ENCODE data around the gene SWAP70.
"Not testable (repeated sequence)": the region's sequence is repeated elsewhere in the genome, so short reads cannot be mapped to it uniquely, and the experiment has no call there.

The SWAP70 gene

GRCh38 chr11:9619971-9620370 lies 43.9 kb upstream of the SWAP70 start:
- H4K20me1 ChIP-seq (ENCODE audit: insufficient read depth, low read length, poor library complexity, severe bottlenecking): no peaks in the 10 kb centered on the region
- peaks cover 2% of the 10 kb centered on the region for H3K4me1 ChIP-seq (ENCODE audit: insufficient read depth, low read length, poor library complexity, severe bottlenecking)
- H2AFZ ChIP-seq (ENCODE audit: low read length): no peak overlapping the region
- no peaks in the 10 kb centered on the region for H3K9me2 ChIP-seq (replicated peaks; ENCODE audit: low read depth, low read length)
- no peak overlapping the region for H3K4me2 ChIP-seq (ENCODE audit: low read depth, low read length, poor library complexity, severe bottlenecking)
- no peak overlapping the region for H3K4me3 ChIP-seq (ENCODE audit: low read length, poor library complexity, severe bottlenecking)
- no peaks in the 10 kb centered on the region for H3F3A ChIP-seq (ENCODE audit: low read depth)
- H3K27me3 ChIP-seq (ENCODE audit: insufficient read depth, low read length, poor library complexity, severe bottlenecking): no peaks in the 10 kb centered on the region
- no peaks in the 10 kb centered on the region for H3K36me3 ChIP-seq (ENCODE audit: insufficient read depth, low read length)
- no peak for TF ChIP-seq EZH2phosphoT487 (IDR thresholded peaks at IDR 0.05; ENCODE audit: borderline replicate concordance)
- TF ChIP-seq, protein P1, sequence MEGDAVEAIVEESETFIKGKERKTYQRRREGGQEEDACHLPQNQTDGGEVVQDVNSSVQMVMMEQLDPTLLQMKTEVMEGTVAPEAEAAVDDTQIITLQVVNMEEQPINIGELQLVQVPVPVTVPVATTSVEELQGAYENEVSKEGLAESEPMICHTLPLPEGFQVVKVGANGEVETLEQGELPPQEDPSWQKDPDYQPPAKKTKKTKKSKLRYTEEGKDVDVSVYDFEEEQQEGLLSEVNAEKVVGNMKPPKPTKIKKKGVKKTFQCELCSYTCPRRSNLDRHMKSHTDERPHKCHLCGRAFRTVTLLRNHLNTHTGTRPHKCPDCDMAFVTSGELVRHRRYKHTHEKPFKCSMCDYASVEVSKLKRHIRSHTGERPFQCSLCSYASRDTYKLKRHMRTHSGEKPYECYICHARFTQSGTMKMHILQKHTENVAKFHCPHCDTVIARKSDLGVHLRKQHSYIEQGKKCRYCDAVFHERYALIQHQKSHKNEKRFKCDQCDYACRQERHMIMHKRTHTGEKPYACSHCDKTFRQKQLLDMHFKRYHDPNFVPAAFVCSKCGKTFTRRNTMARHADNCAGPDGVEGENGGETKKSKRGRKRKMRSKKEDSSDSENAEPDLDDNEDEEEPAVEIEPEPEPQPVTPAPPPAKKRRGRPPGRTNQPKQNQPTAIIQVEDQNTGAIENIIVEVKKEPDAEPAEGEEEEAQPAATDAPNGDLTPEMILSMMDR (conservative IDR thresholded peaks at IDR 0.05; ENCODE audit: low read length): no peak
- no peaks in the 10 kb centered on the region for H3K79me2 ChIP-seq (ENCODE audit: insufficient read depth, low read length)
- H3K9ac ChIP-seq (ENCODE audit: low read depth, low read length, poor library complexity, severe bottlenecking): no peak overlapping the region
- no peaks in the 10 kb centered on the region for H3K9me3 ChIP-seq (ENCODE audit: insufficient read depth, low read depth, low read length)

- not testable (repeated sequence) for H3K4me1 ChIP-seq (ENCODE audit: insufficient read depth, low read length, poor library complexity, severe bottlenecking); H2AFZ ChIP-seq (ENCODE audit: low read length); H3K9me2 ChIP-seq (replicated peaks; ENCODE audit: low read depth, low read length); H3K4me2 ChIP-seq (ENCODE audit: low read depth, low read length, poor library complexity, severe bottlenecking); H3K36me3 ChIP-seq (ENCODE audit: insufficient read depth, low read length); H4K20me1 ChIP-seq (ENCODE audit: insufficient read depth, low read length, poor library complexity, severe bottlenecking); H3K79me2 ChIP-seq (ENCODE audit: insufficient read depth, low read length); H3F3A ChIP-seq (ENCODE audit: low read depth); H3K27me3 ChIP-seq (ENCODE audit: insufficient read depth, low read length, poor library complexity, severe bottlenecking); H3K4me3 ChIP-seq (ENCODE audit: low read length, poor library complexity, severe bottlenecking); H3K9me3 ChIP-seq (ENCODE audit: insufficient read depth, low read depth, low read length); H3K9ac ChIP-seq (ENCODE audit: low read depth, low read length, poor library complexity, severe bottlenecking)
These were observed 41.5 kb upstream of the SWAP70 start for GRCh38 chr11:9622353-9622752.

DNA sequence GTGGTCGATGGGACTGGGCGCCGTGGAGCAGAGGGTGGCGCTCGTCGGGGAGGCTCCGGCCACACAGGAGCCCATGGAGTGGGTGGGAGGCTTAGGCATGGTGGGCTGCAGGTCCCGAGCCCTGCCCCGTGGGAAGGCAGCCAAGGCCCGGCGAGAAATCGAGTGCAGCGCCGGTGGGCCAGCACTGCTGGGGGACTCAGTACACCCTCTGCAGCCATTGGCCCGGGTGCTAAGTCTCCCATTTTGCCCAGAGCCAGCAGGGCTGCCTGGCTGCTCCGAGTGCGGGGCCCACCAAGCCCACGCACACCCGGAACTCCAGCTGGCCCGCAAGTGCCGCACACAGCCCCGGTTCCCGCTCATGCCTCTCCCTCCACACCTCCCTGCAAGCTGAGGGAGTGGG lies 40.8 kb upstream of the SWAP70 start:
- not testable (repeated sequence) for H4K20me1 ChIP-seq (ENCODE audit: insufficient read depth, low read length, poor library complexity, severe bottlenecking); H3K4me3 ChIP-seq (ENCODE audit: low read length, poor library complexity, severe bottlenecking); H3F3A ChIP-seq (ENCODE audit: low read depth)

DNA sequence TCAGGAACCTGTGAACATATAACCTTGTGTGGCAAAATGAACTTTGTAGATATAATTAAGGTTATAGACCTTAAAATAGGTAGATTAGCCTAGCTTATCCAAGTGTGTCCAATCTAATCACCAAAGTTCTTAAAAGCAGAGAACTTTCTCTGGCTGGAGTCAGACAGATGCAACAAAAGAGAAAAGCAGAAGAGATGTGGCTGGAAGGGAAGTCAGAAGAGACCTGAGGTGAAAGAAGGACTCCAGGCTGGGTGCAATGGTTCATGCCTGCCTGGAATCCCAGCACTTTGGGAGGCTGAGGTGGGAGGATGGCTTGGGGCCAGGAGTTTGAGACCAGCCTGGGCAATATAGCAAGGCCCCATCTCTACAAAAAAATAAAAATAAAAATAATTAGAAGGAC lies 39.4 kb upstream of the SWAP70 start:
- H3K36me3 ChIP-seq (ENCODE audit: insufficient read depth, low read length): no peaks in the 10 kb centered on the region
- TF ChIP-seq EZH2phosphoT487 (IDR thresholded peaks at IDR 0.05; ENCODE audit: borderline replicate concordance): no peak
- TF ChIP-seq, protein P1 (conservative IDR thresholded peaks at IDR 0.05; ENCODE audit: low read length): no peak
- no peaks in the 10 kb centered on the region for H3F3A ChIP-seq (ENCODE audit: low read depth)
- no peaks in the 10 kb centered on the region for H3K27me3 ChIP-seq (ENCODE audit: insufficient read depth, low read length, poor library complexity, severe bottlenecking)
- no peak overlapping the region for H2AFZ ChIP-seq (ENCODE audit: low read length)
- H3K9ac ChIP-seq (ENCODE audit: low read depth, low read length, poor library complexity, severe bottlenecking): no peak overlapping the region
- no peaks in the 10 kb centered on the region for H3K9me3 ChIP-seq (ENCODE audit: insufficient read depth, low read depth, low read length)
- no peaks in the 10 kb centered on the region for H3K4me1 ChIP-seq (ENCODE audit: insufficient read depth, low read length, poor library complexity, severe bottlenecking)
- no peak overlapping the region for H3K4me2 ChIP-seq (ENCODE audit: low read depth, low read length, poor library complexity, severe bottlenecking)
- no peaks in the 10 kb centered on the region for H3K79me2 ChIP-seq (ENCODE audit: insufficient read depth, low read length)
- H3K9me2 ChIP-seq (replicated peaks; ENCODE audit: low read depth, low read length): no peaks in the 10 kb centered on the region
- H3K4me3 ChIP-seq (ENCODE audit: low read length, poor library complexity, severe bottlenecking): no peak overlapping the region
- H4K20me1 ChIP-seq (ENCODE audit: insufficient read depth, low read length, poor library complexity, severe bottlenecking): no peaks in the 10 kb centered on the region

More for the DNA sequence above, 40.8 kb upstream of the SWAP70 start:
- not testable (repeated sequence) for H3K36me3 ChIP-seq (ENCODE audit: insufficient read depth, low read length); H3K9me2 ChIP-seq (replicated peaks; ENCODE audit: low read depth, low read length); H3K4me2 ChIP-seq (ENCODE audit: low read depth, low read length, poor library complexity, severe bottlenecking); H3K27me3 ChIP-seq (ENCODE audit: insufficient read depth, low read length, poor library complexity, severe bottlenecking); H3K4me1 ChIP-seq (ENCODE audit: insufficient read depth, low read length, poor library complexity, severe bottlenecking); H3K9ac ChIP-seq (ENCODE audit: low read depth, low read length, poor library complexity, severe bottlenecking); H2AFZ ChIP-seq (ENCODE audit: low read length); H3K9me3 ChIP-seq (ENCODE audit: insufficient read depth, low read depth, low read length); H3K79me2 ChIP-seq (ENCODE audit: insufficient read depth, low read length)
